ENCODE data around the gene APC.

GRCh38 chr5:112710896-112711295, 26.8 kb upstream of the APC start:
- no peak for TF ChIP-seq POLR2A (IDR thresholded peaks at IDR 0.05)
- no peak for TF ChIP-seq CTCF (IDR thresholded peaks at IDR 0.05)

Data from right lobe of liver (tissue), 4 donors.